ENCODE measurements around the gene IYD. TPM values are rescaled to one million over a fixed set of nuclear protein-coding genes. Genes with fewer than 3 reads are reported as not detected.

Gene IYD
- total and polyA plus RNA-seq, 10 donors, result not detected

- H3K4me1 ChIP-seq, result peaks cover 0 to 18% (median 7%) of the 10 kb centered on the region in 6 donors
- DNase-seq, result no peak
- no peaks in the 10 kb centered on the region for H3K27me3 ChIP-seq (replicated peaks in 1 of 7)
- H3K36me3 ChIP-seq, result no peaks in the 10 kb centered on the region
- intact Hi-C loops (cut with DNase I; ENCODE audit: low total_unique reads), result no loop called here
- no peak for TF ChIP-seq POLR2AphosphoS5 (IDR thresholded peaks at IDR 0.05)
- TF ChIP-seq, protein P1, sequence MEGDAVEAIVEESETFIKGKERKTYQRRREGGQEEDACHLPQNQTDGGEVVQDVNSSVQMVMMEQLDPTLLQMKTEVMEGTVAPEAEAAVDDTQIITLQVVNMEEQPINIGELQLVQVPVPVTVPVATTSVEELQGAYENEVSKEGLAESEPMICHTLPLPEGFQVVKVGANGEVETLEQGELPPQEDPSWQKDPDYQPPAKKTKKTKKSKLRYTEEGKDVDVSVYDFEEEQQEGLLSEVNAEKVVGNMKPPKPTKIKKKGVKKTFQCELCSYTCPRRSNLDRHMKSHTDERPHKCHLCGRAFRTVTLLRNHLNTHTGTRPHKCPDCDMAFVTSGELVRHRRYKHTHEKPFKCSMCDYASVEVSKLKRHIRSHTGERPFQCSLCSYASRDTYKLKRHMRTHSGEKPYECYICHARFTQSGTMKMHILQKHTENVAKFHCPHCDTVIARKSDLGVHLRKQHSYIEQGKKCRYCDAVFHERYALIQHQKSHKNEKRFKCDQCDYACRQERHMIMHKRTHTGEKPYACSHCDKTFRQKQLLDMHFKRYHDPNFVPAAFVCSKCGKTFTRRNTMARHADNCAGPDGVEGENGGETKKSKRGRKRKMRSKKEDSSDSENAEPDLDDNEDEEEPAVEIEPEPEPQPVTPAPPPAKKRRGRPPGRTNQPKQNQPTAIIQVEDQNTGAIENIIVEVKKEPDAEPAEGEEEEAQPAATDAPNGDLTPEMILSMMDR (IDR thresholded peaks at IDR 0.05 in 8 of 11, conservative IDR thresholded peaks at IDR 0.05 in 3 of 11), result no peak
- H3K9me3 ChIP-seq, result no peaks in the 10 kb centered on the region
- WGBS, 5 donors, result 77 to 86% (median 82%) methylated on average over 13 of the region's 13 CpGs
- peak overlapping the region; percentile 58 to 82 (median 71) for H3K27ac ChIP-seq
- H3K4me3 ChIP-seq, result no peak overlapping the region
Observed at GRCh38 chr6:150451807-150452427, 83.1 kb downstream of the IYD start.

DNA sequence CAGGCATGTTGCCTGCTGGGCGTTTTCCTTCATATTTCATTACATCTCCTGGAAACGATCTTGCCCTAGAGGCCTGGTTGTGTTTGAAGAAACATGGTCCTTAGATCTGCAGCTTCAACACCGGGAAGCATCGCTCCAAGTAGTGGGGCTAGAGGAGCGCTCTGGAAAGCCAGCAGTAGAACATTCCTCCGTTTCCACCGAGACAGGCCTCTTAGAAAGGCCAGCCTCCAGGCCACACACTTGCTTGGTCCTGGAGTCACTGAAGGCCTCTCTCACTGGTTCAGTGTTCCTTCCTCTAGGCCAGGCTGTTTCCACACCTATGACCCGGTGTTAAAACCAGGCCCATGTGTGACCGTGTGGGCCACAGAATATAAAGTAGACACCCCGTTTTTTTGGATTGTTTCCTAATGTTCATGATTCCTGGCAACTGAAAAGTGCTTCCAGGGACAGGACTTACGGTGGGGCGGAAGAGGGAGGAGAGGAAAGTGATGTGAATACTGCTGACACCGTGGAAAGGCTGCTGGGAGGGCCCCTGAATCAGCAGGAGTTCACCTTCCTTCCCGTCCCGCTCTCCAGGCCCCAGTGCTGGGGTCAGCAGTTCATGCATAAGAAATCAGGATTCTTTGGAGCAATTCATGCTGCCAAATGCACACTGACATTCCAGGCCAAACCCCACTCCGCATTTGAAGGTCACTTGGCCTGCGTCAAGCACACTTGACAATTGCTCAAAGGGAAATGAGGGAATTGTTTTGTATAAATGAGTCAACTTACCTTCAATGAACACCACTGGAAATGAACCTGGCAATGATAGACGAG is 83.8 kb downstream of the IYD start:
- no peak for TF ChIP-seq POLR2A (IDR thresholded peaks at IDR 0.05)
- peak in 2 of 3 donors; percentile 83 to 85 for TF ChIP-seq POLR2AphosphoS5 (IDR thresholded peaks at IDR 0.05)
- TF ChIP-seq, protein P1 (IDR thresholded peaks at IDR 0.05 in 8 of 11, conservative IDR thresholded peaks at IDR 0.05 in 3 of 11), result no peak
- H3K36me3 ChIP-seq, result no peaks in the 10 kb centered on the region
- intact Hi-C loops (cut with DNase I; ENCODE audit: low total_unique reads), result no loop called here
- no peaks in the 10 kb centered on the region for H3K9me3 ChIP-seq
- peak overlapping the region; percentile 60 to 83 (median 71) for H3K27ac ChIP-seq
- 64 to 74% (median 72%) methylated on average over 15 to 18 of the region's 18 CpGs for WGBS, 5 donors
- H3K4me3 ChIP-seq, result no peak overlapping the region
- H3K4me1 ChIP-seq, result peaks cover 0 to 18% (median 7%) of the 10 kb centered on the region in 6 donors
- DNase-seq, result peak; percentile 82
- no peaks in the 10 kb centered on the region for H3K27me3 ChIP-seq (replicated peaks in 1 of 7)

DNA sequence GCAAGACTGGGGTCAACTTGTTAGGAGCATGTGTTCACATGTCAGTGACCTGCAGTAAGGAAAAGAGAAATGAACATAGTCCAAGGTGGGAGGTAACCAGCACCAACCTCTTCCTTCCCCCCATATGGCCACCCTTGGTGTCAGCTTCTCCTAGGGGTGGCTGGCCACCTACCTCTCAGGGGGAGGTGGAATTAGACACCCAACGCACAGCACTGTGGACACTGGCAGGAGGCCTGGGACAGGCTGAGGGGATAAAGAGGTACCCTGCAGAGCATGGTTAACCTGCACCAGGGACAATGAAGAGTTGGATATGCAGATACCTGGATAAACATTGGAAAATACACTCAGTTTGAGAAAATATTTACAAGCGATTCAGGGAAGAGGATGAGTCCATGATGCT is 84.5 kb downstream of the IYD start:
- intact Hi-C loops (cut with DNase I; ENCODE audit: low total_unique reads), result no loop called here
- TF ChIP-seq, protein P1 (IDR thresholded peaks at IDR 0.05 in 8 of 11, conservative IDR thresholded peaks at IDR 0.05 in 3 of 11), result no peak
- TF ChIP-seq POLR2A (IDR thresholded peaks at IDR 0.05) (no peak), POLR2AphosphoS5 (IDR thresholded peaks at IDR 0.05) (no peak)
- peak overlapping the region; percentile 25 to 83 (median 66) for H3K27ac ChIP-seq

More for the DNA sequence above, 84.5 kb downstream of the IYD start:
- Histone ChIP-seq H3K4me1 (peaks cover 0 to 18% (median 7%) of the 10 kb centered on the region in 6 donors), H3K36me3 (no peaks in the 10 kb centered on the region), H3K4me3 (no peak overlapping the region), H3K27me3 (replicated peaks in 1 of 7) (no peaks in the 10 kb centered on the region), H3K9me3 (no peaks in the 10 kb centered on the region)
- 85 to 95% (median 86%) methylated on average over 2 of the region's 2 CpGs for WGBS, 5 donors
- no peak for DNase-seq

Small RNAs within 50 kb of the gene (small RNA-seq; reads per million reads assigned to genes)
- gene RNU4-7P, result 0 to 0.45 (median 0.28) reads per million in 4 donors

Other genes starting within 250 kb of the IYD start
- under 1 TPM in 4 of 7 donors, not detected in 3; 0.13 to 0.39 (median 0.25) TPM for gene PPP1R14C, start 226.0 kb upstream of the IYD start, total RNA-seq
- gene PPP1R14C, start 226.0 kb upstream of the IYD start, polyA plus RNA-seq, result under 1 TPM in 2 of 3 donors, not detected in 1; 0.06 to 0.13 TPM
- 100 to 1,000 TPM; 130 to 361 (median 197) TPM for gene PLEKHG1, start 230.9 kb downstream of the IYD start, total RNA-seq
- 10 to 100 TPM; 14.2 to 26.7 (median 17.1) TPM for gene PLEKHG1, start 230.9 kb downstream of the IYD start, polyA plus RNA-seq